Astrocyte of the spinal cord (primary cell): ENCODE data around the gene HOXA10.

Experiments used
- DNase-seq: peaks from one replicate; pipeline ENCODE4 v3.0.0; 2011; ENCODE audit warnings: low read depth, low spot score
- H3K4me3 ChIP-seq: 2 replicates; pipeline ENCODE4 v1.5.1; 2011; ENCODE audit warnings: low read depth, mild to moderate bottlenecking, low read length, moderate library complexity
- CTCF ChIP-seq: IDR thresholded peaks from 2 replicates; pipeline ENCODE4 v1.5.1; 2012; ENCODE audit warnings: low read depth, mild to moderate bottlenecking, low read length, inconsistent platforms
- in situ Hi-C: cut with HindIII; loops from 2 replicates; pipeline ENCODE4 v1.10.0; 2017; ENCODE audit warnings: low sequenced_read_pairs

The HOXA10 gene

GRCh38 chr7:27156508-27156898 is 17.6 kb downstream of the HOXA10 start, which contains the start of gene HOXA7:
HOXA7 (minus strand) TSS chr7:27156675; CDS start chr7:27156545, 130 bp downstream.
- TF ChIP-seq CTCF, result no peak
- H3K4me3 ChIP-seq, result peak within 1 kb of the TSS; percentile 55
- DNase-seq, result peak; percentile 82
- in situ Hi-C loops, result loop anchor here (25.0 kb wide), 1 partner anchor 769 kb away; no protein-coding TSS in a partner anchor

- H3K4me3 ChIP-seq, result peak overlapping the region; percentile 55
- TF ChIP-seq CTCF, result no peak
Measured at GRCh38 chr7:27155816-27156507, 18.2 kb downstream of the HOXA10 start.

GRCh38 chr7:27154901-27155815 is 19.0 kb downstream of the HOXA10 start:
- in situ Hi-C loops, result loop anchor here (25.0 kb wide), 1 partner anchor 768 kb away; no protein-coding TSS in a partner anchor
- no peak for TF ChIP-seq CTCF
- peak; percentile 37 for DNase-seq
- peak overlapping the region; percentile 55 for H3K4me3 ChIP-seq

More at GRCh38 chr7:27155816-27156507, 18.2 kb downstream of the HOXA10 start:
- DNase-seq, result peak; percentile 49
- in situ Hi-C loops, result loop anchor here (25.0 kb wide), 1 partner anchor 769 kb away; no protein-coding TSS in a partner anchor

- in situ Hi-C loops, result loop anchor here (25.0 kb wide), 1 partner anchor 767 kb away; no protein-coding TSS in a partner anchor
- no peak for DNase-seq
- peak overlapping the region; percentile 55 for H3K4me3 ChIP-seq
- no peak for TF ChIP-seq CTCF
Measured at GRCh38 chr7:27154369-27154768, 19.8 kb downstream of the HOXA10 start.

- DNase-seq, result peak; percentile 1
- in situ Hi-C loops, result loop anchor here (25.0 kb wide), 1 partner anchor 766 kb away; no protein-coding TSS in a partner anchor
- peak overlapping the region; percentile 69 for H3K4me3 ChIP-seq
- no peak for TF ChIP-seq CTCF
Measured at GRCh38 chr7:27153526-27153925, 20.6 kb downstream of the HOXA10 start.

GRCh38 chr7:27152816-27153442 is 21.2 kb downstream of the HOXA10 start:
- peak overlapping the region; percentile 69 for H3K4me3 ChIP-seq
- in situ Hi-C loops, result loop anchor here (25.0 kb wide), 1 partner anchor 766 kb away; no protein-coding TSS in a partner anchor
- no peak for TF ChIP-seq CTCF
- no peak for DNase-seq
